Measurements from ENCODE around the gene TTL.
"Not testable (repeated sequence)": the region's sequence is repeated elsewhere in the genome, so short reads cannot be mapped to it uniquely, and the experiment has no call there.

DNA sequence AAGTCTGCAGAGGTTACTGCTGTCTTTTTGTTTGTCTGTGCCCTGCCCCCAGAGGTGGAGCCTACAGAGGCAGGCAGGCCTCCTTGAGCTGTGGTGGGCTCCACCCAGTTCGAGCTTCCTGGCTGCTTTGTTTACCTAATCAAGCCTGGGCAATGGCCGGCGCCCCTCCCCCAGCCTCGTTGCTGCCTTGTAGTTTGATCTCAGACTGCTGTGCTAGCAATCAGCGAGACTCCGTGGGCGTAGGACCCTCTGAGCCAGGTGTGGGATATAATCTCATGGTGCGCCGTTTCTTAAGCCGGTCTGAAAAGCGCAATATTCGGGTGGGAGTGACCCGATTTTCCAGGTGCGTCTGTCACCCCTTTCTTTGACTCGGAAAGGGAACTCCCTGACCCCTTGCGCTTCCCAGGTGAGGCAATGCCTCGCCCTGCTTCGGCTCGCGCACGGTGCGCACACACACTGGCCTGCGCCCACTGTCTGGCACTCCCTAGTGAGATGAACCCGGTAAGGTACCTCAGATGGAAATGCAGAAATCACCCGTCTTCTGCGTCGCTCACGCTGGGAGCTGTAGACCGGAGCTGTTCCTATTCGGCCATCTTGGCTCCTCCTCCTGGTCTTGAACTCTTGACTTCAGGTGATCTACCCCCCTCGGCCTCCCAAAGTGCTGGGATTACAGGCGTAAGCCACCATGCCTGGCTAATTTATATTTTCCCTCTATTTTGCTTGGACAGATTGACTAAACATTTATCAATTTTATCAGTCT is 27.5 kb downstream of the TTL start:
- not testable (repeated sequence) for TF ChIP-seq CTCF, EZH2, EZH2phosphoT487 (IDR thresholded peaks at IDR 0.05)
